Fibroblast of lung (primary cell): ENCODE data around the gene GFY. TPM values are rescaled to one million over a fixed set of nuclear protein-coding genes. Genes with fewer than 3 reads are reported as not detected.

ENCODE experiments used
- DNase-seq, 2 donors: peaks; one replicate each; pipeline versions ENCODE4 v3.0.0 to v3.0.0-alpha.2; 2010; ENCODE audit warnings: low read depth in 2 of 2
- H2AFZ ChIP-seq: 2 replicates; pipeline ENCODE4 v1.5.1; 2012; ENCODE audit warnings: low read length, control low read depth, inconsistent platforms
- H3K27ac ChIP-seq: 2 replicates; pipeline ENCODE4 v1.5.1; 2011; ENCODE audit warnings: low read length, control low read depth; ENCODE audit not compliant: insufficient read depth
- H3K27me3 ChIP-seq: 2 replicates; pipeline ENCODE4 v1.5.1; 2011; ENCODE audit warnings: mild to moderate bottlenecking, low read length; ENCODE audit not compliant: control insufficient read depth, insufficient read depth
- H3K36me3 ChIP-seq: 2 replicates; pipeline ENCODE4 v1.5.1; 2011; ENCODE audit warnings: low read length; ENCODE audit not compliant: control insufficient read depth, insufficient read depth
- H3K4me1 ChIP-seq: 2 replicates; pipeline ENCODE4 v1.5.1; 2011; ENCODE audit warnings: low read length; ENCODE audit not compliant: control insufficient read depth, insufficient read depth; ENCODE audit errors: extremely low read depth
- H3K4me2 ChIP-seq: 2 replicates; pipeline ENCODE4 v1.5.1; 2011; ENCODE audit warnings: low read length, control low read depth; ENCODE audit not compliant: insufficient read depth; ENCODE audit errors: extremely low read depth
- H3K4me3 ChIP-seq, 4 experiments: fragments of 200-600 bp in 1 of 4; sonication (generic) in 1 of 4; replicated peaks in 1 of 4; 2 replicates each; pipeline ENCODE4 v1.5.1; 2011 to 2016; ENCODE audit warnings: low read length in 4 of 4, low read depth in 3 of 4, mild to moderate bottlenecking in 3 of 4, control low read depth in 2 of 4, inconsistent platforms in 1 of 4, mixed read lengths in 1 of 4; ENCODE audit not compliant: insufficient read depth in 1 of 4; ENCODE audit errors: control extremely low read depth in 1 of 4
- H3K79me2 ChIP-seq: 2 replicates; pipeline ENCODE4 v1.5.1; 2012; ENCODE audit warnings: mild to moderate bottlenecking, low read length, inconsistent platforms; ENCODE audit not compliant: control insufficient read depth, insufficient read depth
- H3K9ac ChIP-seq: 2 replicates; pipeline ENCODE4 v1.5.1; 2011; ENCODE audit warnings: mild to moderate bottlenecking, low read length, control low read depth; ENCODE audit not compliant: insufficient read depth
- H3K9me3 ChIP-seq: 2 replicates; pipeline ENCODE4 v1.5.1; 2012; ENCODE audit warnings: low read depth, low read length; ENCODE audit not compliant: control insufficient read depth, insufficient read depth
- H4K20me1 ChIP-seq: 2 replicates; pipeline ENCODE4 v1.5.1; 2011; ENCODE audit warnings: low read length; ENCODE audit not compliant: control insufficient read depth, insufficient read depth; ENCODE audit errors: extremely low read depth
- EZH2 ChIP-seq: IDR thresholded peaks from 2 replicates; pipeline ENCODE4 v1.5.1; 2012; ENCODE audit warnings: low read length, control low read depth, mild to moderate bottlenecking; ENCODE audit errors: missing control alignments
- polyA plus RNA-seq, 2 donors: library from polyadenylated mRNA; depleted of rRNA in 1 of 2; stranded (reverse) in 1 of 2; unstranded in 1 of 2; fragments of >200 nt; gene quantifications; 2 replicates each; pipeline ENCODE4 v1.2.1, GENCODE V29; 2011 to 2012; ENCODE audit warnings: missing spikeins in 1 of 2
- total RNA-seq: library from RNA; depleted of rRNA; stranded (reverse); fragments of >200 nt; gene quantifications from 2 replicates; pipeline ENCODE4 v1.2.1, GENCODE V29; 2014
- TF ChIP-seq, protein P1 (sequence below), 2 donors: IDR thresholded peaks in 1 of 2; conservative IDR thresholded peaks in 1 of 2; 1 replicate in 1 of 2; 2 replicates in 1 of 2; pipeline ENCODE4 v1.5.1; 2011 to 2012; ENCODE audit warnings: low read length in 2 of 2, control low read depth in 1 of 2, inconsistent platforms in 1 of 2, low read depth in 1 of 2, mild to moderate bottlenecking in 1 of 2

Gene GFY
- total and polyA plus RNA-seq, 2 donors (not counting 1 experiment from before 2014, with no cell fraction given), result not detected

GRCh38 chr19:49453757-49454240 lies 28.6 kb downstream of the GFY start:
- no peaks in the 10 kb centered on the region for H3K27me3 ChIP-seq
- no peaks in the 10 kb centered on the region for H4K20me1 ChIP-seq
- peaks cover 11% of the 10 kb centered on the region for H3K79me2 ChIP-seq
- H3K9me3 ChIP-seq, result no peaks in the 10 kb centered on the region
- peak overlapping the region; percentile 93 for H3K27ac ChIP-seq
- peak overlapping the region; percentile 70 to 84 (median 74) for H3K4me3 ChIP-seq
- peak overlapping the region; percentile 84 for H3K9ac ChIP-seq
- no peak for TF ChIP-seq EZH2
- TF ChIP-seq, protein P1, sequence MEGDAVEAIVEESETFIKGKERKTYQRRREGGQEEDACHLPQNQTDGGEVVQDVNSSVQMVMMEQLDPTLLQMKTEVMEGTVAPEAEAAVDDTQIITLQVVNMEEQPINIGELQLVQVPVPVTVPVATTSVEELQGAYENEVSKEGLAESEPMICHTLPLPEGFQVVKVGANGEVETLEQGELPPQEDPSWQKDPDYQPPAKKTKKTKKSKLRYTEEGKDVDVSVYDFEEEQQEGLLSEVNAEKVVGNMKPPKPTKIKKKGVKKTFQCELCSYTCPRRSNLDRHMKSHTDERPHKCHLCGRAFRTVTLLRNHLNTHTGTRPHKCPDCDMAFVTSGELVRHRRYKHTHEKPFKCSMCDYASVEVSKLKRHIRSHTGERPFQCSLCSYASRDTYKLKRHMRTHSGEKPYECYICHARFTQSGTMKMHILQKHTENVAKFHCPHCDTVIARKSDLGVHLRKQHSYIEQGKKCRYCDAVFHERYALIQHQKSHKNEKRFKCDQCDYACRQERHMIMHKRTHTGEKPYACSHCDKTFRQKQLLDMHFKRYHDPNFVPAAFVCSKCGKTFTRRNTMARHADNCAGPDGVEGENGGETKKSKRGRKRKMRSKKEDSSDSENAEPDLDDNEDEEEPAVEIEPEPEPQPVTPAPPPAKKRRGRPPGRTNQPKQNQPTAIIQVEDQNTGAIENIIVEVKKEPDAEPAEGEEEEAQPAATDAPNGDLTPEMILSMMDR (conservative IDR thresholded peaks at IDR 0.05 in 1 of 2, IDR thresholded peaks at IDR 0.05 in 1 of 2; ENCODE audit: low read depth in 1 of 2, low read length in 2 of 2), result no peak
- no peak for DNase-seq
- H2AFZ ChIP-seq, result peak overlapping the region; percentile 74
- peaks cover 2% of the 10 kb centered on the region for H3K36me3 ChIP-seq
- H3K4me1 ChIP-seq, result peaks cover 3% of the 10 kb centered on the region
- peak overlapping the region; percentile 95 for H3K4me2 ChIP-seq

DNA sequence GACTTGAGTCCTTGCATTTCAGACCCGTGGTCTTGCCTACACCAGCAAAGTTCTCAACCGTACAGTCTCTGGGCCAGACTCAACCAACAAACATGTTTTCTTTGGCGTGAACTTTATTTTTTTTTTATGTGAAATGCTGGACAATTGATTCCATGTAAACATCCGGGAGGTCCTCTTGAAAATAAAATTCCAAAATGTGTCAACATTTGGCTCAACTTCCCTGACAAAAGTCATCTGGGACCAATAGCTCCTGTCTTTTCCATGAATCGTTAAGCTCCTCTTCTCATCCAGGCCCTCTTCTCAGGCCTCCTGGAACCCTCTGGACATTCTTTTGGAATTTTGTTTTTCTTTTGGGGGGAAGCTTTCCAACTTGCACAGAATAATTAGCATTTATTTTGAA lies 30.6 kb downstream of the GFY start:
- Histone ChIP-seq H3K79me2 (peaks cover 5% of the 10 kb centered on the region), H4K20me1 (no peaks in the 10 kb centered on the region), H3K9me3 (no peaks in the 10 kb centered on the region), H3K36me3 (no peaks in the 10 kb centered on the region), H3K4me2 (no peak overlapping the region), H3K9ac (no peak overlapping the region), H3K4me1 (peaks cover under 1% of the 10 kb centered on the region), H2AFZ (no peak overlapping the region), H3K4me3 (no peak overlapping the region), H3K27me3 (no peaks in the 10 kb centered on the region), H3K27ac (peak overlapping the region; percentile 31)
- TF ChIP-seq, protein P1 (conservative IDR thresholded peaks at IDR 0.05 in 1 of 2, IDR thresholded peaks at IDR 0.05 in 1 of 2; ENCODE audit: low read depth in 1 of 2, low read length in 2 of 2), result no peak
- no peak for TF ChIP-seq EZH2
- no peak for DNase-seq

- H3K4me2 ChIP-seq, result no peak overlapping the region
- TF ChIP-seq, protein P1 (conservative IDR thresholded peaks at IDR 0.05 in 1 of 2, IDR thresholded peaks at IDR 0.05 in 1 of 2; ENCODE audit: low read depth in 1 of 2, low read length in 2 of 2), result no peak
- TF ChIP-seq EZH2, result no peak
- no peaks in the 10 kb centered on the region for H4K20me1 ChIP-seq
- H3K4me3 ChIP-seq, result no peak overlapping the region
- no peak for DNase-seq
- no peak overlapping the region for H3K9ac ChIP-seq
- H3K79me2 ChIP-seq, result peaks cover 2% of the 10 kb centered on the region
- no peaks in the 10 kb centered on the region for H3K4me1 ChIP-seq
- no peaks in the 10 kb centered on the region for H3K27me3 ChIP-seq
- H3K27ac ChIP-seq, result no peak overlapping the region
- no peak overlapping the region for H2AFZ ChIP-seq
- H3K9me3 ChIP-seq, result no peaks in the 10 kb centered on the region
- H3K36me3 ChIP-seq, result no peaks in the 10 kb centered on the region
These were observed 31.1 kb downstream of the GFY start for GRCh38 chr19:49456326-49456725.
